Middle frontal gyrus (tissue), 1 donor: Measurements from ENCODE around the gene UNC13D.
"Not testable (repeated sequence)": the region's sequence is repeated elsewhere in the genome, so short reads cannot be mapped to it uniquely, and the experiment has no call there.

Source experiments
- DNase-seq: peaks from one replicate; pipeline ENCODE4 v3.0.0-alpha.2; 2015; ENCODE audit warnings: low spot score; ENCODE audit errors: extremely low spot score

Gene UNC13D

GRCh38 chr17:75851693-75851991 is 7.4 kb upstream of the UNC13D start:
- not testable (repeated sequence) for DNase-seq

DNA sequence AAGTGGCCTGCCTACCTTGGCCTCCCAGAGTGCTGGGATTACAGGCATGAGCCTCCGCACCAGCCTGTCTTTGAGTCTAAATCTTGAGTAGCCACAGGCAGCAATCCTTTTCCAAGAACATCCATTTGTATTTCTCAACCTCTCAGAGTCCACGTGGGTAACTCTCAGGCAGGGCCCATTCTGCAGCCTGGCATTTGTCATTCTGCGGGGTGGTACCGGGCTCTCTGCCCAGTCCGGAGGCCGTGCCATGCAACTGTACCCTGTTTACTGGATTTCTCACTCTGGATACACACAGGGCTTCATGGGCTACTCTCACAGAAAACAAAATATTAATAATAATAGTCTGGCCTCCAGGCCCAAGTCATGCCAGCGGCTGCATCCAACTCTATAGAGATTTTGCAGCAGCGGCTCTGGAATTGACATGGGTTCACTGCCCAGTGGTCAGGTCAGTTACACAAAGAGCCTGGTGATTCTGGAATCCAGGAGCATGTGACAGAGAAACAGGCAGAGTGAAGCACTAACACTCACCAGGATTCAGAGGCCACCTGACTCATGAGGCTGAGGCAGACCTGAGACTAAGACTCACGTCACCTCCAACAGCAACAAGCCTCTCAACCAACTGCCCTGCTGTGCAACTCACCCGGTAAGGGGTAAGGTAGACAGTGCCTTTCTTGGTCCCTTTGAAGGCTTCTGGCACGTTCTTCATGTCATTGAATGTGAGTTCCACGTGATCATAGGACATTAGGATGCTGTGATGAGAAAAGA is 6.9 kb upstream of the UNC13D start:
- DNase-seq, result no peak

DNA sequence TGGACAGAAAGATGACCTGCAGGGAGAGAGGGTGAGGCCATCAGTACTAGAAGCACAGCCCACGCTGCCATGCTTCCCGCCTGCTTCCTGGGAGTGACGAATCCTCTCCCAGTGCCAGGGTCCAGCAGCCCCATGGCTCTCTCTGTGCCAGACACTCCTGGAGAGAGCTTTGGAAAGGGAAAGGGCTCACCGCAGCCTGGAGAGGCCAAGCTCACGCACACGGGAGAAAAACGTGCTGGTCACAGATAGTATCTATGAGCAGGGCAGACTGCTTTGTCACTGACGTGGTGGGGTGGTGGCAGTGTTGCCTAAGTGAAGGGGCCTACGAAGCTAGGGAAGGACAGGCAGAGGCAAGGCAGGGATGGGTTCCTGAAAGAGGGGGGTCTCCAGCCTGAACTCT is 5.5 kb upstream of the UNC13D start:
- no peak for DNase-seq

GRCh38 chr17:75849279-75849646 is 5.1 kb upstream of the UNC13D start:
- no peak for DNase-seq

DNA sequence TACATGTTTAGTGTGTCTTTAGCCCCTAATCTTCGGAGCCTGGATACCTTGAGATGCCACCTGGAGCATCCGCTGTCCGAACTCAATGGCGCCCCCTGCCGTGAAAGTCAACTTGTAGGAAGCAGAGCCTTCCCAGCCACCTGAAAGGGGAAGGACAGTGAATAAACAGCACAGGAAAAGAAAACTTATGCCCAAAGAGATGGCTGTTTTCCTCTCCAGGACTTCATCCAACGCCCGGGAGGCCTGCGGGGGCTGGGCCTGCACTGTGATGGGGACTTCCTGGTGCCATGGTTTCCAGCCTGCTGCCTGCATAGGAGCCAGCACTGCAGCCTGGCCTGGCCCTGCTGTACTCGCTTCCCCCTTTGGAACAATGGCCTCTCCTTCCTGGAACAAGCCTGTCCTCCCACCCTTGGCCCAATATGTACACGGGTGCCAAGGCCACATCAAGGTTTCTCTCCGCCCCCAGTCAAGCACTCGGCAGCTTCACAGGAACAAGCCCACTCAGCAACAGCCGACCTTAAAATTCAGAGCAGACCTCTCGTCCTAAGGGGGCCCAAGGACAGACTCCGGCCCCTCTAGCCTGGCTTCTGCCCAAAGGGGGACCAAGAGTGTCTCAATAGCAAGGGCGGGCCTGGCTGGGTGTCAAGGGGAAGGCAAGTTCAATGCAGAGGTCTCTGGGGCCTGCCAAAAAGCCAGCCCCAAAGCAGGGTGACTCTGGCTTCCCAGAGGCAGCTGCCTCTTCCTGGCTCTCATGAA is 4.5 kb upstream of the UNC13D start:
- DNase-seq, result no peak

DNA sequence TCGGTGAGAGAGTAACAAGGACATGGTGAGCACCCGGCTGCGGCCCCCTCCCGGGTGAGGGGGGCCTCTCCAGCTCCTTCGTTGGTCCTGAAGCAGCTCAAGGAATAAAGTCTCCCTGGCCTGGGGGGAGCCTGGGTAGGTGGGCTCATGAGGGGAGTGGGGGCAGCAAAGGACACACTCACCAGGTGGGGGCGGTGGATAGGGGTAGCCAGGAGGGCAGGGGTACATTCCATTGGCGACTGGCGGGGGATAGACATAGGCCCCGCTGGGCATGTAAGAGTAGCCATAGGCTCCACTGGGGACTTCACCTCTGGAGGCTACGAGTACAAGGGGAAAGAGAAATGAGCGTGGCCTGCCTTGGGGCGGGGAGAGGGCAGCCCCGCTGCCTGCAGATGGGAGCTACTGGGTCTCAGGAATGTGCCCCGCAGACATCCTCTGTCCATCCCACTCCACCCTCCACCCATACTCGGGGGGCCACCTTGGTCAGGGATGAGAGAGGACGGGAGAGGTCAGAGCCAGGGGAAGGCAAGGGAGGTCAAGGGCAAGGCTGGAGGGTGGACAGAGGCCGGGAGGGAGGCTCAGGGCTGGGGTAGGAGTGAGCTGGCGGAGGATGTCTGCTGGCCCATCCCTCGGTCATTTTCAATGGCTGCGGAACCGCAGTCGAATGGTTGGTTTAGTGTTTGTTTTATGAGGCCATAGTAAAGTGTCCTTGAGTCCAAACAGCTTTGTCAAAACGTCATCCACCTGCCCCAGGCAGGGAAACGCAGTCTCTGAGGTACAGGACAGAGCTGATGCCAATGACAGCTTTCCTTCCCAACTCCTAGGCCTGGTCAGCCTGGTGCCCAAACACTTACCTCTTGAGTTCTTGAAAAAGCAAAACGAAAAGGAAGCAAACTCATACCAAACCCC is 3.7 kb upstream of the UNC13D start:
- DNase-seq, result no peak

DNA sequence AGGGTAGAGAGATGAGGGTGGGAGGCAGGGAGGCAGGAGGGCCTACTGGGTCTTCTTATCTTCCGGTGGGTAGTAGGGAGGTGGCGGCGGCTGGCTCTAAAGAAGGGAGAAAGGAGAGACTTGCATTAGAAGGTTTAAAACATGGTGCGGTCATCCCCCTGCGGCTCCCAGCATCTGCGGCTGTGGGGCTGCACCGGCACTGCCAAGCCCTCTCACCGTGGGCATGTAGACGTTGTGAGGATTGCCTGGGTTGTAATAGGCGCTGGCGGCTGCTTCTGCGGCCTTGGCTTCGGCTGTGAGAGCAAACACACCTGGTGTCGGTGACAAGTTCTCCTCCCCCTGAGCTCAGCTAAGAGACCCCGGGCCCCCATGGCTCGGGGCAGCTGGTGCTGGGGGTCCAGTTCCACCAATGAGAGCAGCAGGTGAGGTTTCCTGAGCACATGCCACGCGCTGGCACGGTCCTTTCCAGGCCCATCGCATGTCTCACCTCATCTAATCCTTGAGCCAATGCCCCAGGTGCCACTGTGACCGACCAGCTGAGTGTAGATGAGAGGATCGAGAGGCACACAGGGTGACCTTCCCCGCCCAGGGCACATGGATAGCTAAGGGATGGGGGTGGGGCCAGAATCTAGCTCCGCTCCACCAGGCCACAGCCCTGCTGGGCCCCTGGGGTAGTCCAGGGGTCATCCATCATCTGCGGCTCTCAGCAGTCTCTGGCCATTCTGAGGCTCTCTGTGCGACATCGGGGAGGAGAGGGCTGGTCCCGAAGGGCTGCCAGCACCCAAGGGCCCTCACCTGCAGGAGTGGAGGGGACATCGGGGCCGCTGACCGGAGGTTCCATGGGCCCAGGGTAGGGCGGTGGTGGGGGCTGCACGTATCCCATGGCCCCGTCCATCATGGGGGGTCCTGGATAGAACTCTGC is 2.7 kb upstream of the UNC13D start:
- DNase-seq, result no peak

DNA sequence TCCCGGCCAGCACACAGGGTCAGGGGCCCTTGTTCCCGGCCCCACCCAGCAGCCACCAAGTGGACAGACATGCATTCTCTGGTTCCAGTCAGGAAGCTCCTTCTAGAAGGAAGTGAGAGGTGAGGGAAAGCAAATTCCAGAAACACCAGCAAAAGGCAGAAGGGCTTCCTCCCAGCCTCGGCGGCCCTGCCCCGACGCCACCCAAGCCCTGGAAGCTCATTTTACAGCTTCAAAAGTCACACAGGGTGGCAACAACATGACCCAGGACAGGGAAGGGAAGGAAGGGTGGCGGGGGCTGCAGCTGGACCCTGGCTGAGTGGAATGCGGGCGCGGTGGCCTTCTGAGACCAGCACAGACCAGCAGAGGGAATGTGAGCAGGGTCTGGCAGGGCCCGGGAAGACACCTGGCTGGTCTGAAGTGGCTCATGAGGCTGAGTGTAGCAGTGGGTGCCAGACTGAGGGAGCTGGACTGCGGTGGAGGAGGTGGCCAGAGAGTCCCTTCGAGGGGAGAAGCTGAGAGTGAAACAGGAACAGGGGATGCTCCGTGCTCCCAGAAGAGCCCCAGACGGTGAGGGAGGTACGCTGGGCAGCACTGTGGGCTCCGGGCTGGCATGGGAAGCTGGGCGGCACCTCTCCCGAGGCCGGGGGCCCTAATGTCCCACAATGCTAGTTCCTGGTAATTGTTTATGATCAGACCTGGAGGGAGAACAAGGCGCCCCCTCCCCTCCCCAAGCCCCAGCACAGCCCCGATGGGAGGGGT is 1.9 kb upstream of the UNC13D start:
- DNase-seq, result no peak

DNA sequence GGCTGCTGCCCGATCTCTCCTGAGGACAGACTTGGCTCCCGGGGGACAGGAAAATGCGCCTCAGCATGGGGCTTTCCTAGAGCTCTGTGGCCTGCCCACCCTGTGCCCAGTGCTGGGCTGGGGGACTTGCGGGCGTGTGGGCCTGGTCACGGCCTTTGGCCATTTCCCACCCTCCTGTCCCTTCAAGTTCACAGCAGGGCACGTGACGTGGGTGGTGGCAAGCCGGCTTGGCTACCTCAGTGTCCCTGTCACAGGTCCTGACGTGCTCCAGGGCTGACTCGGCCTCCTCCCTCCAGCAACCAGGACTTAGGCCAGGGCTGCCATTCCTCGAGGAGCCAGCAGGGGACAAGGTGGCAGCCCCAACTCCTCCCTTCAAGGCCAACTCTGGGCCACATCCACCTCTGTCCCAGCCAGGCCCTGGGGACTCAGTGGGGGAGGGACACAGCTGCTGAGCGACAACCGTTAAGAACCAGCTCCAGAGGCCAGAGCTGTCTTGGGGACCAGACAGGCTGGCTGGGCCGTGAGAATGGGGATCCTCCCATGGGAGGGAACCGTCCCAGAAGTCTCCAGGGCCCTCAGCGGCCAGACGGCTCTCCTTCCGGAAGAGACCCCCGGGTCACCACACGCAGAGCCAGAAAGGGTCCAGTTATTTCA is 981 bp upstream of the UNC13D start:
- DNase-seq, result no peak

- DNase-seq, result no peak
Observed at GRCh38 chr17:75844530-75845057, 390 bp upstream of the UNC13D start.

- no peak for DNase-seq
Observed at GRCh38 chr17:75842963-75843576, 1.1 kb downstream of the UNC13D start.

DNA sequence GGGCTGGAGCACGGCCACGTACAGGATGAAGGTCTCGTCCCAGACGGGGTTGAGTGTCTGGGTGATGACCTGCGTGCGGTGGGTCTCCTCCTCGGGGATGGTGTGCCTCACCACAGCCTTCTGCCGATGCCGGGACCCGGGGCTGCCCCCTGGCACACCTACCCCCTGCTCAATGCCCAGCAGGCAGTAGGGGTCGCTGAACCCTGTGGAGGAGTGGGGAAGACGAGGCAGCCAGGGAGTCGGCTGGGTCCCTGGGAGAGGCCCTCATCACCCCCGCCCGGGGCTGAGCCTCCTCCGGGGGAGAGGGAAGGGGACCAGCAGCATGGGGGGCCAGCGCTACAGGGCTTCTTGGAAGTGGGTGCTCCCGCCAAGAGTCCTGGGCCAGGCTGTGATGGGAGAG is 1.8 kb downstream of the UNC13D start:
- DNase-seq, result no peak

- no peak for DNase-seq
Observed at GRCh38 chr17:75840799-75841164, 3.4 kb downstream of the UNC13D start.

GRCh38 chr17:75839942-75840798 is 4.0 kb downstream of the UNC13D start:
- DNase-seq, result no peak

DNA sequence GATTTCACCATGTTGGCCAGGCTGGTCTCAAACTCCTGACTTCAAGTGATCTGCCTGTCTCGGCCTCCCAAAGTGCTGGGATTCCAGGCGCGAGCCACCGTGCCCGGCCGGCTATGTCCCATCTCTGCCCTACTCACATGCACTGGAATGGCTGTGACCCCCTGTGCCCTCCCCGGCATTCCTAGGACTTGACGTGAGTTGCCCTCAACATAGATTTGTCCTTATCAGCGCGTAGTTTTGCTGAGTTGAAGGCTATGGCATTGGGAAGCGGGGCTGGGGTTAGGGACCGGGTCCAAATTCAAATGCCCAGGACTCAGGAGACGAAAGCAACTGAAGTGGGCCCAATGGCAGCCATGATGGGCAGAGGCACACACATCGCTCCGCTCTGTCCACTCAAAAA is 5.8 kb downstream of the UNC13D start:
- no peak for DNase-seq

GRCh38 chr17:75837899-75838298 is 6.3 kb downstream of the UNC13D start:
- no peak for DNase-seq

DNA sequence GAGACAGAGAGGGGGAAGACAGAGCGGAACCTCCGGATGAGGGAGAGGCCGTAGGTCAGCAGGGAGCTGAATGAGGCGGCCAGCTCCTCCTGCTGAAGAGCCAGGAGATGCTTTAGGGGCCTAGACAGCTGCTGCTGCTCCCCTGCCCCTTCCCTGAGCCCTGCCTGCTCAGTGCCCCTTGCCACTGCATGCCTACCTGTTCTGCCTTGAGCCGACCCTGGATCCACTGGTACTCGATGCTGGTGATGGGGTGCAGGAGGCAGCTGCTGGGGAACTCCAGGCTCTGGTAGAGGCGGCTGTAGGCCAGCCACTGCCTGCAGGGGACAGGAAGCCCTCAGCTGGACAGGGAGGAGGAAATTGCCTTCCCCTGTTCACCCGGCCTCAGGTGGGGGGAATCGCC is 7.6 kb downstream of the UNC13D start:
- DNase-seq, result no peak

DNA sequence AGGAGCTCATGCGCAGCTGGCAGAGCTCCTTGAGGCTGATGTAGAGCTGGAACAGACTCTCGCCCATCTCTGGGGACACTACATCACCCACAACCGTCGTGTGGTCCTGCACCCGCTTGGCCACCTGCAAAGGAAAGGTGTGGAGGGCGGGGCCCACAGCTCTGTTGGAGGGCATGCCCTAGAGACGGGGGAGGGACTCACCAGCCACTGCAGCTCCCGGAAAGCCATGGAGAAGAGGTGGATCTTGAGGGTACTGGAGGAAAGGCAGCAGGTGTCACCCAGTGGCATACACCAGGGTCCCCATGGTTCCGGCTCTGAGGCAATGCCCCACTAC is 8.6 kb downstream of the UNC13D start:
- no peak for DNase-seq
